HL-60 (cell line): ENCODE results near the gene GSC.

Experiments
- DNase-seq, 2 experiments: peaks; one replicate each; pipeline ENCODE4 v3.0.0-alpha.2; 2010 to 2020; ENCODE audit warnings: low read depth in 1 of 2, low spot score in 1 of 2
- H3K27ac ChIP-seq: fragments of 250-450 bp; sonication (Bioruptor Pico); replicated peaks from 2 replicates; pipeline ENCODE4 v1.5.1; 2020; ENCODE audit warnings: mild to moderate bottlenecking, moderate library complexity
- H3K27me3 ChIP-seq: fragments of 250-450 bp; sonication (Bioruptor Pico); 2 replicates; pipeline ENCODE4 v1.5.1; 2021; ENCODE audit warnings: mild to moderate bottlenecking, moderate library complexity; ENCODE audit not compliant: insufficient read depth, poor library complexity, severe bottlenecking
- H3K4me3 ChIP-seq: replicated peaks from 2 replicates; pipeline ENCODE4 v1.5.1; 2011; ENCODE audit warnings: mild to moderate bottlenecking, control low read depth, low read length; ENCODE audit not compliant: insufficient read depth
- GABPA ChIP-seq: IDR thresholded peaks from 2 replicates; pipeline ENCODE4 v1.6.1; 2012; ENCODE audit warnings: low read depth
- POLR2AphosphoS5 ChIP-seq: IDR thresholded peaks from 2 replicates; pipeline ENCODE4 v1.6.1; 2012; ENCODE audit warnings: low read depth
- SPI1 ChIP-seq: IDR thresholded peaks from 2 replicates; pipeline ENCODE4 v1.6.1; 2012; ENCODE audit warnings: low read depth, mild to moderate bottlenecking, borderline replicate concordance
- TF ChIP-seq, protein P1 (sequence below): IDR thresholded peaks from 2 replicates; pipeline ENCODE4 v1.6.1; 2012; ENCODE audit warnings: low read depth; ENCODE audit not compliant: insufficient replicate concordance
- TF ChIP-seq, protein P2 (sequence below): IDR thresholded peaks from one replicate; pipeline ENCODE4 v1.5.1; 2011; ENCODE audit warnings: low read length, control low read depth, inconsistent platforms; ENCODE audit not compliant: insufficient read depth

GSC gene

GRCh38 chr14:94793901-94794300 is 24.0 kb upstream of the GSC start:
- Histone ChIP-seq H3K27ac (no peak overlapping the region), H3K4me3 (no peak overlapping the region), H3K27me3 (no peaks in the 10 kb centered on the region)
- TF ChIP-seq SPI1 = no peak
- TF ChIP-seq, protein P1, sequence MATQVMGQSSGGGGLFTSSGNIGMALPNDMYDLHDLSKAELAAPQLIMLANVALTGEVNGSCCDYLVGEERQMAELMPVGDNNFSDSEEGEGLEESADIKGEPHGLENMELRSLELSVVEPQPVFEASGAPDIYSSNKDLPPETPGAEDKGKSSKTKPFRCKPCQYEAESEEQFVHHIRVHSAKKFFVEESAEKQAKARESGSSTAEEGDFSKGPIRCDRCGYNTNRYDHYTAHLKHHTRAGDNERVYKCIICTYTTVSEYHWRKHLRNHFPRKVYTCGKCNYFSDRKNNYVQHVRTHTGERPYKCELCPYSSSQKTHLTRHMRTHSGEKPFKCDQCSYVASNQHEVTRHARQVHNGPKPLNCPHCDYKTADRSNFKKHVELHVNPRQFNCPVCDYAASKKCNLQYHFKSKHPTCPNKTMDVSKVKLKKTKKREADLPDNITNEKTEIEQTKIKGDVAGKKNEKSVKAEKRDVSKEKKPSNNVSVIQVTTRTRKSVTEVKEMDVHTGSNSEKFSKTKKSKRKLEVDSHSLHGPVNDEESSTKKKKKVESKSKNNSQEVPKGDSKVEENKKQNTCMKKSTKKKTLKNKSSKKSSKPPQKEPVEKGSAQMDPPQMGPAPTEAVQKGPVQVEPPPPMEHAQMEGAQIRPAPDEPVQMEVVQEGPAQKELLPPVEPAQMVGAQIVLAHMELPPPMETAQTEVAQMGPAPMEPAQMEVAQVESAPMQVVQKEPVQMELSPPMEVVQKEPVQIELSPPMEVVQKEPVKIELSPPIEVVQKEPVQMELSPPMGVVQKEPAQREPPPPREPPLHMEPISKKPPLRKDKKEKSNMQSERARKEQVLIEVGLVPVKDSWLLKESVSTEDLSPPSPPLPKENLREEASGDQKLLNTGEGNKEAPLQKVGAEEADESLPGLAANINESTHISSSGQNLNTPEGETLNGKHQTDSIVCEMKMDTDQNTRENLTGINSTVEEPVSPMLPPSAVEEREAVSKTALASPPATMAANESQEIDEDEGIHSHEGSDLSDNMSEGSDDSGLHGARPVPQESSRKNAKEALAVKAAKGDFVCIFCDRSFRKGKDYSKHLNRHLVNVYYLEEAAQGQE = no peak
- TF ChIP-seq, protein P2, sequence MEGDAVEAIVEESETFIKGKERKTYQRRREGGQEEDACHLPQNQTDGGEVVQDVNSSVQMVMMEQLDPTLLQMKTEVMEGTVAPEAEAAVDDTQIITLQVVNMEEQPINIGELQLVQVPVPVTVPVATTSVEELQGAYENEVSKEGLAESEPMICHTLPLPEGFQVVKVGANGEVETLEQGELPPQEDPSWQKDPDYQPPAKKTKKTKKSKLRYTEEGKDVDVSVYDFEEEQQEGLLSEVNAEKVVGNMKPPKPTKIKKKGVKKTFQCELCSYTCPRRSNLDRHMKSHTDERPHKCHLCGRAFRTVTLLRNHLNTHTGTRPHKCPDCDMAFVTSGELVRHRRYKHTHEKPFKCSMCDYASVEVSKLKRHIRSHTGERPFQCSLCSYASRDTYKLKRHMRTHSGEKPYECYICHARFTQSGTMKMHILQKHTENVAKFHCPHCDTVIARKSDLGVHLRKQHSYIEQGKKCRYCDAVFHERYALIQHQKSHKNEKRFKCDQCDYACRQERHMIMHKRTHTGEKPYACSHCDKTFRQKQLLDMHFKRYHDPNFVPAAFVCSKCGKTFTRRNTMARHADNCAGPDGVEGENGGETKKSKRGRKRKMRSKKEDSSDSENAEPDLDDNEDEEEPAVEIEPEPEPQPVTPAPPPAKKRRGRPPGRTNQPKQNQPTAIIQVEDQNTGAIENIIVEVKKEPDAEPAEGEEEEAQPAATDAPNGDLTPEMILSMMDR = no peak
- no peak for TF ChIP-seq POLR2AphosphoS5
- no peak for TF ChIP-seq GABPA
- DNase-seq = no peak

DNA sequence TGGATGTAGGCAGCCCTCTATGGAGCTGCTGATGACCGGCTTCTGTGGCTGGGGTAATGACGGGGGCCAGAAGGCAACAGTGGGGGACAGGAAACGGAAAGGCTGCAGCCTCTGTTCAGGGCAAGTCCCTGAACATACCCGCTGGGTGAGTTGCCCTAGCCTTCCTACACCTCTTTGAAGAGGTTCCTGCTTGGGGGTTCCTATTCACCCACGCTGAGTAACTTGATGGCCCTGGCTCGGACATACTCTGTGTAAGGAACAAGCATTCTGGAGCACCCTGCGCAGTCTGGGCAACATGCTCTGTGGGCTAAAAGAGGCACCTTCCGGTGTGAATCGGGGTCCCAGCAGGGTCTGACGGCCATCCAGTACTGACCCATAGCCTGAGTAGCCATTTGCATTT is 17.7 kb upstream of the GSC start:
- Histone ChIP-seq H3K27ac (no peak overlapping the region), H3K27me3 (peaks cover 2% of the 10 kb centered on the region), H3K4me3 (no peak overlapping the region)
- DNase-seq = no peak
- TF ChIP-seq, protein P2 = no peak
- TF ChIP-seq GABPA (no peak), SPI1 (no peak)

GRCh38 chr14:94787092-94787491 is 17.2 kb upstream of the GSC start:
- Histone ChIP-seq H3K4me3 (no peak overlapping the region), H3K27ac (no peak overlapping the region), H3K27me3 (peaks cover 2% of the 10 kb centered on the region)
- DNase-seq = no peak
- TF ChIP-seq, protein P1 = no peak
- no peak for TF ChIP-seq GABPA
- TF ChIP-seq, protein P2 = no peak
- no peak for TF ChIP-seq SPI1
- TF ChIP-seq POLR2AphosphoS5 = no peak

- Histone ChIP-seq H3K27me3 (peaks cover 6% of the 10 kb centered on the region), H3K4me3 (no peak overlapping the region), H3K27ac (no peak overlapping the region)
- TF ChIP-seq, protein P2 = no peak
- no peak for TF ChIP-seq POLR2AphosphoS5
- no peak for TF ChIP-seq SPI1
- no peak for TF ChIP-seq GABPA
- TF ChIP-seq, protein P1 = no peak
- DNase-seq = no peak
These were observed 10.9 kb upstream of the GSC start for GRCh38 chr14:94780536-94781399.
